ENCODE data around the gene VTI1A.
"Not testable (repeated sequence)": the region's sequence is repeated elsewhere in the genome, so short reads cannot be mapped to it uniquely, and the experiment has no call there.

Gene VTI1A

GRCh38 chr10:112539340-112539739, 92.3 kb downstream of the VTI1A start:
- H3K4me1 ChIP-seq (ENCODE audit: control insufficient read depth, insufficient read depth, low read length, poor library complexity, severe bottlenecking), result peaks cover 20% of the 10 kb centered on the region
- H3K9me3 ChIP-seq (ENCODE audit: control insufficient read depth, low read length), result no peaks in the 10 kb centered on the region
- no peak overlapping the region for H3K4me3 ChIP-seq (ENCODE audit: extremely low read depth, insufficient read depth, low read length, poor library complexity, severe bottlenecking)
- no peaks in the 10 kb centered on the region for H3K36me3 ChIP-seq (ENCODE audit: control insufficient read depth, insufficient read depth, low read length)
- no peak overlapping the region for H3K27ac ChIP-seq (ENCODE audit: low read depth, low read length, severe bottlenecking)
- WGBS, 2 experiments (ENCODE audit: insufficient coverage in 2 of 2), result 100% methylated on average over 1 of the region's 3 CpGs; no CpG with 5 or more reads in 1 of the 2 experiments

- WGBS, 2 experiments (ENCODE audit: insufficient coverage in 2 of 2), result 89 to 100% methylated on average over 1 to 3 of the region's 5 CpGs
- not testable (repeated sequence) for H3K36me3 ChIP-seq (ENCODE audit: control insufficient read depth, insufficient read depth, low read length); H3K9me3 ChIP-seq (ENCODE audit: control insufficient read depth, low read length); H3K27ac ChIP-seq (ENCODE audit: low read depth, low read length, severe bottlenecking); H3K4me3 ChIP-seq (ENCODE audit: extremely low read depth, insufficient read depth, low read length, poor library complexity, severe bottlenecking); H3K4me1 ChIP-seq (ENCODE audit: control insufficient read depth, insufficient read depth, low read length, poor library complexity, severe bottlenecking)
Observed at GRCh38 chr10:112542823-112543222, 95.8 kb downstream of the VTI1A start.

- Histone ChIP-seq H3K4me1 (ENCODE audit: control insufficient read depth, insufficient read depth, low read length, poor library complexity, severe bottlenecking) (no peaks in the 10 kb centered on the region), H3K27ac (ENCODE audit: low read depth, low read length, severe bottlenecking) (no peak overlapping the region), H3K4me3 (ENCODE audit: extremely low read depth, insufficient read depth, low read length, poor library complexity, severe bottlenecking) (no peak overlapping the region), H3K9me3 (ENCODE audit: control insufficient read depth, low read length) (no peaks in the 10 kb centered on the region), H3K36me3 (ENCODE audit: control insufficient read depth, insufficient read depth, low read length) (no peaks in the 10 kb centered on the region)
- 100% methylated on average over 1 of the region's 2 CpGs for WGBS, 2 experiments (ENCODE audit: insufficient coverage in 2 of 2)
Observed at GRCh38 chr10:112546474-112546873, 99.5 kb downstream of the VTI1A start.

GRCh38 chr10:112548535-112549276, 101.7 kb downstream of the VTI1A start:
- Histone ChIP-seq H3K36me3 (ENCODE audit: control insufficient read depth, insufficient read depth, low read length) (no peaks in the 10 kb centered on the region), H3K4me1 (ENCODE audit: control insufficient read depth, insufficient read depth, low read length, poor library complexity, severe bottlenecking) (no peaks in the 10 kb centered on the region), H3K4me3 (ENCODE audit: extremely low read depth, insufficient read depth, low read length, poor library complexity, severe bottlenecking) (no peak overlapping the region), H3K27ac (ENCODE audit: low read depth, low read length, severe bottlenecking) (no peak overlapping the region), H3K9me3 (ENCODE audit: control insufficient read depth, low read length) (no peaks in the 10 kb centered on the region)
- 96 to 98% methylated on average over 5 of the region's 8 CpGs for WGBS, 2 experiments (ENCODE audit: insufficient coverage in 2 of 2)

GRCh38 chr10:112552593-112553110, 105.6 kb downstream of the VTI1A start:
- 93 to 100% methylated on average over 1 to 2 of the region's 4 CpGs for WGBS, 2 experiments (ENCODE audit: insufficient coverage in 2 of 2)
- Histone ChIP-seq H3K27ac (ENCODE audit: low read depth, low read length, severe bottlenecking) (no peak overlapping the region), H3K4me3 (ENCODE audit: extremely low read depth, insufficient read depth, low read length, poor library complexity, severe bottlenecking) (no peak overlapping the region), H3K36me3 (ENCODE audit: control insufficient read depth, insufficient read depth, low read length) (no peaks in the 10 kb centered on the region), H3K9me3 (ENCODE audit: control insufficient read depth, low read length) (no peaks in the 10 kb centered on the region), H3K4me1 (ENCODE audit: control insufficient read depth, insufficient read depth, low read length, poor library complexity, severe bottlenecking) (no peaks in the 10 kb centered on the region)

- no peaks in the 10 kb centered on the region for H3K4me1 ChIP-seq (ENCODE audit: control insufficient read depth, insufficient read depth, low read length, poor library complexity, severe bottlenecking)
- H3K9me3 ChIP-seq (ENCODE audit: control insufficient read depth, low read length), result no peaks in the 10 kb centered on the region
- WGBS, 2 experiments (ENCODE audit: insufficient coverage in 2 of 2), result 91 to 94% methylated on average over 3 of the region's 3 CpGs
- H3K36me3 ChIP-seq (ENCODE audit: control insufficient read depth, insufficient read depth, low read length), result no peaks in the 10 kb centered on the region
- H3K27ac ChIP-seq (ENCODE audit: low read depth, low read length, severe bottlenecking), result no peak overlapping the region
- no peak overlapping the region for H3K4me3 ChIP-seq (ENCODE audit: extremely low read depth, insufficient read depth, low read length, poor library complexity, severe bottlenecking)
Observed at GRCh38 chr10:112553315-112553714, 106.3 kb downstream of the VTI1A start.

- Histone ChIP-seq H3K4me1 (ENCODE audit: control insufficient read depth, insufficient read depth, low read length, poor library complexity, severe bottlenecking) (no peaks in the 10 kb centered on the region), H3K9me3 (ENCODE audit: control insufficient read depth, low read length) (no peaks in the 10 kb centered on the region), H3K27ac (ENCODE audit: low read depth, low read length, severe bottlenecking) (no peak overlapping the region), H3K4me3 (ENCODE audit: extremely low read depth, insufficient read depth, low read length, poor library complexity, severe bottlenecking) (no peak overlapping the region), H3K36me3 (ENCODE audit: control insufficient read depth, insufficient read depth, low read length) (no peaks in the 10 kb centered on the region)
Observed at GRCh38 chr10:112554263-112554662, 107.2 kb downstream of the VTI1A start.

GRCh38 chr10:112557197-112557596, 110.2 kb downstream of the VTI1A start:
- Histone ChIP-seq H3K27ac (ENCODE audit: low read depth, low read length, severe bottlenecking) (no peak overlapping the region), H3K4me3 (ENCODE audit: extremely low read depth, insufficient read depth, low read length, poor library complexity, severe bottlenecking) (no peak overlapping the region), H3K36me3 (ENCODE audit: control insufficient read depth, insufficient read depth, low read length) (no peaks in the 10 kb centered on the region), H3K9me3 (ENCODE audit: control insufficient read depth, low read length) (no peaks in the 10 kb centered on the region), H3K4me1 (ENCODE audit: control insufficient read depth, insufficient read depth, low read length, poor library complexity, severe bottlenecking) (no peaks in the 10 kb centered on the region)
- WGBS, 2 experiments (ENCODE audit: insufficient coverage in 2 of 2), result 86% methylated on average over 1 of the region's 2 CpGs; no CpG with 5 or more reads in 1 of the 2 experiments

- H3K36me3 ChIP-seq (ENCODE audit: control insufficient read depth, insufficient read depth, low read length), result no peaks in the 10 kb centered on the region
- no peaks in the 10 kb centered on the region for H3K4me1 ChIP-seq (ENCODE audit: control insufficient read depth, insufficient read depth, low read length, poor library complexity, severe bottlenecking)
- WGBS, 2 experiments (ENCODE audit: insufficient coverage in 2 of 2), result 88% methylated on average over 1 of the region's 4 CpGs; no CpG with 5 or more reads in 1 of the 2 experiments
- H3K27ac ChIP-seq (ENCODE audit: low read depth, low read length, severe bottlenecking), result no peak overlapping the region
- H3K9me3 ChIP-seq (ENCODE audit: control insufficient read depth, low read length), result no peaks in the 10 kb centered on the region
- H3K4me3 ChIP-seq (ENCODE audit: extremely low read depth, insufficient read depth, low read length, poor library complexity, severe bottlenecking), result no peak overlapping the region
Observed at GRCh38 chr10:112558476-112559142, 111.6 kb downstream of the VTI1A start.

GRCh38 chr10:112559349-112559748, 112.3 kb downstream of the VTI1A start:
- H3K4me3 ChIP-seq (ENCODE audit: extremely low read depth, insufficient read depth, low read length, poor library complexity, severe bottlenecking), result no peak overlapping the region
- H3K27ac ChIP-seq (ENCODE audit: low read depth, low read length, severe bottlenecking), result no peak overlapping the region
- H3K4me1 ChIP-seq (ENCODE audit: control insufficient read depth, insufficient read depth, low read length, poor library complexity, severe bottlenecking), result no peaks in the 10 kb centered on the region
- WGBS, 2 experiments (ENCODE audit: insufficient coverage in 2 of 2), result 56 to 100% methylated on average over 2 to 3 of the region's 4 CpGs
- no peaks in the 10 kb centered on the region for H3K36me3 ChIP-seq (ENCODE audit: control insufficient read depth, insufficient read depth, low read length)
- H3K9me3 ChIP-seq (ENCODE audit: control insufficient read depth, low read length), result no peaks in the 10 kb centered on the region

- no CpG with 5 or more reads among the region's 3 CpGs for WGBS, 2 experiments (ENCODE audit: insufficient coverage in 2 of 2)
- Histone ChIP-seq H3K36me3 (ENCODE audit: control insufficient read depth, insufficient read depth, low read length) (no peaks in the 10 kb centered on the region), H3K27ac (ENCODE audit: low read depth, low read length, severe bottlenecking) (no peak overlapping the region), H3K4me3 (ENCODE audit: extremely low read depth, insufficient read depth, low read length, poor library complexity, severe bottlenecking) (no peak overlapping the region), H3K9me3 (ENCODE audit: control insufficient read depth, low read length) (no peaks in the 10 kb centered on the region), H3K4me1 (ENCODE audit: control insufficient read depth, insufficient read depth, low read length, poor library complexity, severe bottlenecking) (no peaks in the 10 kb centered on the region)
Observed at GRCh38 chr10:112562122-112562521, 115.1 kb downstream of the VTI1A start.

Data from mesodermal cell (in vitro differentiated cells).